ENCODE results near the gene SEC63. TPM values are rescaled to one million over a fixed set of nuclear protein-coding genes. Genes with fewer than 3 reads are reported as not detected.
"Not testable (repeated sequence)": the region's sequence is repeated elsewhere in the genome, so short reads cannot be mapped to it uniquely, and the experiment has no call there.

SEC63 gene
- total RNA-seq, 4 donors from 2014 or later, result 24.2 to 44.9 (median 37.2) TPM

- DNase-seq (ENCODE audit: extremely low spot score), result no peak
- Histone ChIP-seq H3K4me3 (no peak overlapping the region), H3K4me1 (peaks cover 0 to 4% (median 2%) of the 10 kb centered on the region in 4 donors), H3K36me3 (no peaks in the 10 kb centered on the region), H3K27ac (replicated peaks in 1 of 4) (no peak overlapping the region), H3K27me3 (no peaks in the 10 kb centered on the region), H3K9me3 (no peaks in the 10 kb centered on the region)
- intact Hi-C loops (cut with DNase I), result loop anchor here (10.0 kb wide), 1 partner anchor 299 kb away; the partner anchor contains the start of gene SNX3
- 80% methylated on average over 4 of the region's 4 CpGs for WGBS
- TF ChIP-seq CTCF (IDR thresholded peaks at IDR 0.05) (no peak), POLR2A (IDR thresholded peaks at IDR 0.05; ENCODE audit: low read depth) (no peak), POLR2AphosphoS5 (IDR thresholded peaks at IDR 0.05) (no peak), EP300 (IDR thresholded peaks at IDR 0.05) (no peak)
These were observed 7.7 kb upstream of the SEC63 start for GRCh38 chr6:107965746-107966145.

GRCh38 chr6:107962723-107963122, 4.7 kb upstream of the SEC63 start:
- intact Hi-C loops (cut with DNase I), result loop anchor here (10.0 kb wide), 1 partner anchor 302 kb away; the partner anchor contains the start of gene SNX3
- H3K27me3 ChIP-seq, result no peaks in the 10 kb centered on the region
- H3K27ac ChIP-seq (replicated peaks in 1 of 4), result no peak overlapping the region
- no peaks in the 10 kb centered on the region for H3K9me3 ChIP-seq
- 80% methylated on average over 2 of the region's 2 CpGs for WGBS
- no peak for TF ChIP-seq CTCF (IDR thresholded peaks at IDR 0.05)
- no peak for TF ChIP-seq POLR2AphosphoS5 (IDR thresholded peaks at IDR 0.05)
- no peak for TF ChIP-seq POLR2A (IDR thresholded peaks at IDR 0.05; ENCODE audit: low read depth)
- no peak for TF ChIP-seq EP300 (IDR thresholded peaks at IDR 0.05)
- no peaks in the 10 kb centered on the region for H3K36me3 ChIP-seq
- H3K4me1 ChIP-seq, result peaks cover 0 to 12% (median 4%) of the 10 kb centered on the region in 4 donors
- no peak for DNase-seq (ENCODE audit: extremely low spot score)
- H3K4me3 ChIP-seq, result no peak overlapping the region

- Histone ChIP-seq H3K27me3 (no peaks in the 10 kb centered on the region), H3K4me1 (peaks cover 21 to 35% (median 27%) of the 10 kb centered on the region in 4 donors), H3K36me3 (no peaks in the 10 kb centered on the region), H3K9me3 (no peaks in the 10 kb centered on the region), H3K27ac (replicated peaks in 1 of 4) (no peak overlapping the region), H3K4me3 (no peak overlapping the region)
- DNase-seq (ENCODE audit: extremely low spot score), result no peak
- intact Hi-C loops (cut with DNase I), result loop anchor here (5.0 kb wide), 1 partner anchor 113 kb away; the partner anchor contains the start of gene OSTM1
- 56% methylated on average over 6 of the region's 10 CpGs for WGBS
- TF ChIP-seq POLR2AphosphoS5 (IDR thresholded peaks at IDR 0.05), result no peak
- TF ChIP-seq POLR2A (IDR thresholded peaks at IDR 0.05; ENCODE audit: low read depth), result no peak
- no peak for TF ChIP-seq EP300 (IDR thresholded peaks at IDR 0.05)
- TF ChIP-seq CTCF (IDR thresholded peaks at IDR 0.05), result no peak
These were observed 1.4 kb upstream of the SEC63 start for GRCh38 chr6:107959392-107959791.

GRCh38 chr6:107958689-107959362, 818 bp upstream of the SEC63 start:
- 76% methylated on average over 27 of the region's 27 CpGs for WGBS
- DNase-seq (ENCODE audit: extremely low spot score); H3K27me3 ChIP-seq; H3K9me3 ChIP-seq; H3K36me3 ChIP-seq: not testable (repeated sequence)
- Histone ChIP-seq H3K4me1 (peaks cover 21 to 38% (median 29%) of the 10 kb centered on the region in 4 donors), H3K27ac (replicated peaks in 1 of 4) (peak overlapping the region; percentile 91 to 97 (median 92)), H3K4me3 (peak overlapping the region; percentile 70 to 99 (median 96))
- intact Hi-C loops (cut with DNase I), result loop anchor here (5.0 kb wide), 1 partner anchor 113 kb away; the partner anchor contains the start of gene OSTM1

DNA sequence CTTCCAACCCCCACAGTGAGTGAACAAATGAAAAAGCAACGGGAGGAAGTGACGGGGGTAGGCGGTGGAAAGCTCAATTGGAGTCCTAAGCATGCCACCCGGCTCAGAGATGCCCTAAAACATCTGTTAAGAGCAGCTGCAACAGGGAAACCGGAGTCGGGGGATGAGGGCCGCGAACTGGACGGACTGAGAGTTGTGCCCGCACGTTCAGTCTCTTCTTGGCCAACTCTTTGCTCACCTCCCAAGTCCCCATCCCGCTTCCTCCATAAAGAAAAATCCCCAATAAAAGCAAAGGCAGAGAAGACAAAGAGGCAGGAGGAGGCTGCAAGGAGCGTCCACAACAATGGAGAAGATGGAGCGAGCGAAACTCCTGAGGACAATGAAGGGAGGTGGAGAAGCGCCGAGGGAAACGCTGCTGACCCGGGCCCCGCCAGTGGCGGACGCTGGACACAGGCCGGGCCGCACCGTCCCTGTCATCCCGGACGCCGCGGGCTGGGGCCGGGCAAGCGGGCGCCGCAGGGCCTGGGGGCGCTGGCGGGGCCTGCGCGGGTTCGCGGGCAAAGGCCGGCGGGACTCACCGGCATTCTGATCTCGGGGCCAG, 600 bp downstream of the SEC63 start:
- no peaks in the 10 kb centered on the region for H3K36me3 ChIP-seq
- peak overlapping the region; percentile 70 to 99 (median 96) for H3K4me3 ChIP-seq
- H3K4me1 ChIP-seq, result peaks cover 27 to 53% (median 39%) of the 10 kb centered on the region in 4 donors
- intact Hi-C loops (cut with DNase I), result loop anchor here (5.0 kb wide), 1 partner anchor 115 kb away; the partner anchor contains the start of gene OSTM1
- peak overlapping the region; percentile 91 to 97 (median 92) for H3K27ac ChIP-seq (replicated peaks in 1 of 4)
- H3K9me3 ChIP-seq, result no peaks in the 10 kb centered on the region
- WGBS, result under 1% methylated on average over 38 of the region's 43 CpGs
- no peak for DNase-seq (ENCODE audit: extremely low spot score)
- no peaks in the 10 kb centered on the region for H3K27me3 ChIP-seq
- TF ChIP-seq POLR2A (IDR thresholded peaks at IDR 0.05; ENCODE audit: low read depth) (no peak), POLR2AphosphoS5 (IDR thresholded peaks at IDR 0.05) (peak; percentile 40 to 52)

All from esophagus muscularis mucosa (tissue), 4 donors.